Measurements from ENCODE around the gene MRPL55. TPM values are rescaled to one million over a fixed set of nuclear protein-coding genes. Genes with fewer than 3 reads are reported as not detected.

Gene MRPL55
- total and polyA plus RNA-seq, 2 of the 13 experiments (the other 11 are each of a cell fraction or from before 2014, with no cell fraction given), result 58.6 to 92.9 TPM

GRCh38 chr1:228139931-228140723, 31.0 kb upstream of the MRPL55 start, which contains the start of gene GUK1 (continued):
- TF ChIP-seq PPARG (CRISPR knock-in tag; conservative IDR thresholded peaks at IDR 0.05) (no peak), SPEN (CRISPR knock-in tag; IDR thresholded peaks at IDR 0.05; ENCODE audit: low read depth) (peak; percentile 93), MBD4 (IDR thresholded peaks at IDR 0.05; ENCODE audit: borderline replicate concordance, low read length) (no peak), THRA (CRISPR knock-in tag; IDR thresholded peaks at IDR 0.05; ENCODE audit: borderline replicate concordance) (0 out of 2 replicates have a peak, but pooled peaks have one; percentile 17), PBX3 (CRISPR knock-in tag; IDR thresholded peaks at IDR 0.05; ENCODE audit: borderline replicate concordance) (no peak), ZKSCAN5 (CRISPR knock-in tag; IDR thresholded peaks at IDR 0.05) (no peak), THAP8 (CRISPR knock-in tag; IDR thresholded peaks at IDR 0.05; ENCODE audit: borderline replicate concordance) (no peak), ZNF530 (CRISPR knock-in tag; IDR thresholded peaks at IDR 0.05; ENCODE audit: low read depth) (no peak), ZFP36L1 (CRISPR knock-in tag; IDR thresholded peaks at IDR 0.05) (peak; percentile 82; the same call in 1 of the 2 replicates), STAT6 (CRISPR knock-in tag; IDR thresholded peaks at IDR 0.05; ENCODE audit: borderline replicate concordance) (no peak), ZBTB1 (CRISPR knock-in tag; IDR thresholded peaks at IDR 0.05; ENCODE audit: borderline replicate concordance) (no peak), POLR2A (IDR thresholded peaks at IDR 0.05; ENCODE audit: insufficient read depth in 1 of 2, low read depth in 2 of 2, low read length in 2 of 2) (peak in 1 of 2 experiments; percentile 92; a peak in 2 of 4 replicates), ZNF577 (CRISPR knock-in tag; IDR thresholded peaks at IDR 0.05; ENCODE audit: borderline replicate concordance, low read depth) (no peak), ATF2 (CRISPR knock-in tag; IDR thresholded peaks at IDR 0.05) (peak; percentile 84), STAG1 (CRISPR knock-in tag; IDR thresholded peaks at IDR 0.05) (peak; percentile 33), ZSCAN30 (CRISPR knock-in tag; IDR thresholded peaks at IDR 0.05) (no peak), EZH2 (conservative IDR thresholded peaks at IDR 0.05; ENCODE audit: low read depth, low read length) (no peak), MAF1 (CRISPR knock-in tag; IDR thresholded peaks at IDR 0.05; ENCODE audit: borderline replicate concordance) (0 out of 2 replicates have a peak, but pooled peaks have one; percentile 78), ZNF143 (CRISPR knock-in tag; IDR thresholded peaks at IDR 0.05) (no peak; the same call in 1 of the 2 replicates), PREB (CRISPR knock-in tag; IDR thresholded peaks at IDR 0.05) (no peak), ZNF331 (CRISPR knock-in tag; IDR thresholded peaks at IDR 0.05) (no peak)

Measured in HepG2 (cell line).